GM19238 (cell line): ENCODE measurements around the gene TPGS1.

ENCODE experiments used
- DNase-seq: peaks from one replicate; pipeline ENCODE4 v3.0.0; 2011; ENCODE audit warnings: low spot score; ENCODE audit not compliant: insufficient read length

Gene TPGS1

DNA sequence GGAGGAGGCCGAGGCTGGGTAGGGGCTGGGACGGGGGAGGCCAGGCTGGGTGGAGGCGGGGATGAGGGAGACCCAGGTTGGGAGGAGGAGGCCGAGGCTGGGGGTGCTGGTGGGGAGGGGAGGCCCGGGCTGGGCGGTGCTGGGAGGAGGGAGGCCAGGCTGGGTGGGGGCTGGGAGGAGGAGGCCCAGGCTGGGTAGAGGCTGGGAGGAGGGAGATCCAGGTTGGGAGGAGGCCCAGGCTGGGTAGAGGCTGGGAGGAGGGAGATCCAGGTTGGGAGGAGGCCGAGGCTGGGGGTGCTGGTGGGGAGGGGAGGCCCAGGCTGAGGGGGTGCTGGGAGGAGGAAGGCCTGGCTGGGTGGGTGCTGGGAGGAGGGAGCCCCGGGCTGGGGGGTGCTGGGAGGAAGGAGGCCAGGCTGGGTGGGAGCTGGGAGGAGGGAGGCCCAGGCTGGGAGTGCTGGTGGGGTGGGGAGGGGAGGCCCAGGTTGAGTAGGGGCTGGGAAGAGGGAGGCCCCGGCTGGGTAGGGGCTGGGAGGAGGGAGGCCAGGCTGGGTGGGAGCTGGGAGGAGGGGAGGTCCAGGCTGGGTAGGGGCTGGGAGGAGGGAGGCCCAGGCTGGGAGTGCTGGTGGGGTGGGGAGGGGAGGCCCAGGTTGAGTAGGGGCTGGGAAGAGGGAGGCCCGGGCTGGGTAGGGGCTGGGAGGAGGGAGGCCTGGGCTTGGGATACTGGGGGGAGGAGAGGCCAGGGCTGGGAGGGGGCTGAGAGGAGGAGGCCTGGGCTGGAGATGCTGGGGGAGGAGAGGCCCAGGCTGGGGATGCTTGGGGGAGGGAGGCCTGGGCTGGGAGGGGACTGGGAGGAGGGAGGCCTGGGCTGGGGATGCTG is 10.7 kb downstream of the TPGS1 start:
- DNase-seq, result no peak

- no peak for DNase-seq
These were observed 11.4 kb downstream of the TPGS1 start for GRCh38 chr19:518598-519231.

- DNase-seq, result no peak
These were observed 12.2 kb downstream of the TPGS1 start for GRCh38 chr19:519449-519865.

DNA sequence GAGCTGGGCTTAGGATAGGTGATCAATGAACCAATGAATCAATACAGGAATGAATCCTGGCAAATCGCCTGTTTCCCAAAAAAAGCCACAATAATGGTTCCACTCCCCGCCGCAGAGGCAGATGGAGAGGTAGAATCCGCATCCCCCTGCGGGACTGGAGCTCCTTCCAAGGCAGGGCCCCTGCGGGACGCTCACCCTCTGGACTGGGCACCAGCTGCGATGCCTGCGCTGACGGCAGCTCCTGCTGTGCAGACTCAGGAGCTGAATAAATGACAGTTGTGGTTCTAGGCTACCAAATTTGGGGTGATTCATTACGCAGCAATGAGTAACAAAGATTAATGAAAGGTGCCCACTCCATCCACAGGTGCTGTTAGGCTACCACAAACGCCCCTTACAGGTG is 15.4 kb downstream of the TPGS1 start:
- DNase-seq, result no peak

DNA sequence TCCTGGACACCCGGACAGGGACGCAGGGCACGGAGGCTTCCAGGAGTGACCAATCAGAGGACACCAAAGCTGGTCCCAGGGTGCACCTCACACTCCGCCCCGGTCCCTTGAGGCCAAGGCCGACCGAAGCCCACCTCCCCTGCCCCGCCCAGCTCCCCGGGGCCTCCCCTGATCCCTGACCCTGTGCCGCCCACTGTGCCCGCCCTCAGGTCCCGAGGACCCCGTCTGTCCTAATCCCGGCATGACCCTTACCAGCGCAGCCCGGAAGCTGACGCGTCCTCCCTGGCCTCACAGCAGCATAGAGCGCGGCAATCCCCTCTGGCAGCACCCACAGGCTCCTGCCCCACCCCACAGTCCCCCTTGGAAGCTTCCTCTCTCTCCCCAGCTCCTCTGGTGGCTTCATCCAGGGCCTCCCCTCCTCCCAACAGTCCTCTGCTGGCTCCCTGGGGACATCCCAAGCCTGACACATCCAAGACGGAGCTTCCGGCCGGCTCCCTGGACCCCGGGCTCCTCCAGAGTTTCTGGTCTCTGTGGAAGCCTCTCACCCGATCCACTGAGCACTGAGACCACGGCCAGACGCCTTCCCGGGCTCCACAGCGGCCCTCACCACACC is 16.9 kb downstream of the TPGS1 start:
- DNase-seq, result no peak

DNA sequence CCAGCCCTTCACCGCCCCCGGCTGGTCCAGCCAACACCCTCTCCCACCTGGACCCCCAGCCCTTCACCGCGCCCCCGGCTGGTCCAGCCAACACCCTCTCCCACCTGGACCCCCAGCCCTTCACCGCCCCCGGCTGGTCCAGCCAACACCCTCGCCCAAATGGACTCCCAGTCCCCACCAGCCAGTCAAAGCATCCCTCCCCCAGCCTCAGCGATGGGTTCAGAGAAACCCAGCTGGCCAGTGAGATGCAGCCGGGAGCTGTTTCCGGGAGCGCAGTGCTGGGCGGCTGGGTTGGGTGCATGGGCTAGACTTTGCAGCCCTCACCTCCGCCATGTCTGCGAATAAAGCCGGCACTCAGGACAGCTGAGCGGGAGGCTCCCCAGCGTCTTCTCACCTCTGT is 17.7 kb downstream of the TPGS1 start:
- DNase-seq, result no peak

GRCh38 chr19:525857-526419 is 18.6 kb downstream of the TPGS1 start:
- no peak for DNase-seq

GRCh38 chr19:530134-531008 is 23.1 kb downstream of the TPGS1 start:
- no peak for DNase-seq

- DNase-seq, result peak; percentile 99
These were observed 23.9 kb downstream of the TPGS1 start for GRCh38 chr19:531009-531752.

- peak; percentile 65 for DNase-seq
These were observed 24.7 kb downstream of the TPGS1 start, which contains the start of gene CDC34 for GRCh38 chr19:531753-532560. Gene CDC34, plus strand, starts transcription at chr19:531760. Its CDS starts 172 bp downstream, at chr19:531932.

DNA sequence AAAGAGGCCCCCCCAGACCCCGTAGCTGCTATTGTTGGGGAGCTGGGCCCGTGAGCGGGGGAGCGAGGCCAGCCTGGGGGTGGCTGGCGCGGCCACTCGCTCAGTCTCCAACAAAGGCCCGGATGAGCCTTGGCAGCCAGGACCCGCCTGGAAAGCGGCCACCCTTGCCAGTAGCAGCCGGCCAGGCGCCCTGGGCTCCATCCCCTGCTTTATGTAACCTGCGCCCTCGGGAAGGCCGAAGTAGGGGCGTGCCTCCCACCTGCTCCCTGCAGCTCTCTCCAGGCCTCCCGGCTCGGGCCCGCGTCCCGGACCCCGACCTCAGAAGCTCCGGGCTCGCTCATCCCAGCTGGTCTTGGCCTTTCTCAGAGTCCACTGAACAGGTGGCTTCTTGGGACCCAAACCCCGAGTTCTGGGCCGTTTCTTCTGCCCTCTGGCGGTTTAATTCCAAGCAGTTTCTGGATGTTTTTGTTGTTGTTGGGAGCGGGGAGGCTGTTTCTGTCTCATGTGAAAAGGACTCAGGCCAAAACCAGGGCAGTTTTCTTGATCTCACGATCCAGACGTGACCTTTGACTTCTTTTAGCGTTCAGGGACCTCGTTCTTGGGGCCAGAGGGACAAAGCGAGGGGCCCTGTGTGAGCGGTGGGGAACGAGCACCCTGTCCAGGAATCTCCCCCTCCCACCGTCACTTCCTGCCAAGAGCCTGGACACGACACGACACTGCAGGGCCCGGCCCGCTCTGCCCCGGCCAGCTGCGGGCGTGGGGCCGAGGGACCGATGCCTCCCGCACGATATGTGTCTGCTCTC is 25.5 kb downstream of the TPGS1 start:
- DNase-seq, result peak; percentile 54

DNA sequence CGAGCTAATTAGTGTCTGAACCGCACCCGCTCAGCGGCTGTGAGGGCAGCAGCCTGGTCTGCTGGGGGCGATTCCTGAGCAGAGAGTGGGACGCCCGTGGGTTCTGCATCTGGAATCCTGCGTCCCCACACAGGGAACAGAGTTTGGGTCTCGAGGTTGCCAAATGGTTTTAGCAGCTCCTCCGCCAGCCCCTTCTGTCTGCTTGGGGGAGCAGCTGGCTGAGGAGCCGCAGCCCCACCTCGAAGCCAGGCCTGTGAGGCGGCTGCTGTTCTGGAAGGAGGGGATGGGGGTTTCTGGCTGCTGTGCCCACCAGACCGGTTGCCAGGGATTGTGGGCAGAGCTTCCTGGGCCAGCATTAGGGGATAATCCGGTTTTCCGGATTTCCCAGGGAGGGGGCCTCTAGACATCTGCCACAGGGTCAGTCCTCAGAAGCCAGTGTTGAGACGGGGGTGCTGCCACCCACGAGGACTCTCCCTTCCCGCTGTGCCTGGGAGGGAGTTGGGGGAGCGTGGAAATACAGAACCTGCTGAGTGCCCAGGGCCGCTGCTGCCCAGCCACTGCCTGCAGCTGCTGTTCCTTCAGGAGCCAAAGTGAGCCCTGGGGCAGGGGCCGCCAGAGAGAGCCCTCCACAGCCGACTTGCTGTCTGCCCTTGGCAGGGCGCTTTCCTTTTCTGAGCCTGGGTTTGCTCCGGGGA is 26.2 kb downstream of the TPGS1 start:
- DNase-seq, result no peak

- DNase-seq, result no peak
These were observed 26.8 kb downstream of the TPGS1 start for GRCh38 chr19:534088-534487.

DNA sequence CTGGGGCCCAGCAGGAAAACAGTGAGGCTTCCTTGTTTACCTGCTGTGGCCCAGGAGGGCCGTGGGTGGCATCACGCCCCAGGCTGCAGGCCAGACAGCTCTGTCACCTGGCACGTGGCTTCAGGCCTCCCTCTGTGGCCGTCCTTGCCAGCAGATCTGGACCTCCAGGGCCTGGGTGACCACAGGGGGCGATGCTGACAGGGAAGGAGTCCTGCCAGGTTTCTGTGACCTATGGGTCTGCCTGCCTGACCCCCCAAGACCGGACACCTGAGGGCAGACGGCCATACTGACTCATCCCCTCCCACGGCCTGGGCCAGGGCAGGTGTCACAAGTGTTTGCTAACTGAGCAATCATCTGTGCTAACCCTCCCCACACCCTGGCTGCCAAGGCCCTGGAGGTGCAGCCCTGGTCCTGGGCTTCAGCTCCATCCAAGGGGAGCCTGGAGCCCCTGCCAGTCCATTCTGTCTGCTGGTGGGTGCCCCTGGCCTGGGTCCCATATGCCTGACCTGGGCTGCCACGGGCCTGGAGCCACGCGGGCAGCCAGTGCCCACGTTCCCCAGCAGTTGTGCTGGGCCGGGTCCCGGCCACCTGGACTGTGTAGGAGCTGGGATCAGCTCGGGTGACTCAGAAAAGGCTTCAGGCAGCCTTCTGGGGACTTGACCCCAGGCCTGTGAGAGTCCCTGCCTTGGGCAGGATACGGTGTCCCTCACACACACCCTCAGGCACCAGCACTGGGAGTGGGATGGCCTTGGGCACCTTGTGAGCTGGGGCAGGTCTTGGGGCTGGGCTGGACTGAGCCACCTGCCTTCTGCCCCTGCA is 27.9 kb downstream of the TPGS1 start:
- no peak for DNase-seq

GRCh38 chr19:536031-536880 is 29.0 kb downstream of the TPGS1 start:
- no peak for DNase-seq

- no peak for DNase-seq
These were observed 29.6 kb downstream of the TPGS1 start for GRCh38 chr19:536881-537404.
